ENCODE results near the gene SEMA6A. TPM values are rescaled to one million over a fixed set of nuclear protein-coding genes. Genes with fewer than 3 reads are reported as not detected.

SEMA6A gene
- total RNA-seq, 1 donor from 2014 or later = 89.9 TPM

GRCh38 chr5:116600876-116601275 is 26.3 kb upstream of the SEMA6A start:
- Mint-ChIP-seq H3K27me3 (no peaks in the 10 kb centered on the region), H3K36me3 (ENCODE audit: insufficient read depth) (no peaks in the 10 kb centered on the region), H3K4me1 (ENCODE audit: low read depth) (no peaks in the 10 kb centered on the region), H3K4me3 (ENCODE audit: low read depth) (no peak overlapping the region), H3K27ac (no peak overlapping the region), H3K9me3 (ENCODE audit: low read depth) (no peaks in the 10 kb centered on the region)
- no peak for DNase-seq (ENCODE audit: low spot score, unreplicated experiment)
- TF ChIP-seq, protein P1, sequence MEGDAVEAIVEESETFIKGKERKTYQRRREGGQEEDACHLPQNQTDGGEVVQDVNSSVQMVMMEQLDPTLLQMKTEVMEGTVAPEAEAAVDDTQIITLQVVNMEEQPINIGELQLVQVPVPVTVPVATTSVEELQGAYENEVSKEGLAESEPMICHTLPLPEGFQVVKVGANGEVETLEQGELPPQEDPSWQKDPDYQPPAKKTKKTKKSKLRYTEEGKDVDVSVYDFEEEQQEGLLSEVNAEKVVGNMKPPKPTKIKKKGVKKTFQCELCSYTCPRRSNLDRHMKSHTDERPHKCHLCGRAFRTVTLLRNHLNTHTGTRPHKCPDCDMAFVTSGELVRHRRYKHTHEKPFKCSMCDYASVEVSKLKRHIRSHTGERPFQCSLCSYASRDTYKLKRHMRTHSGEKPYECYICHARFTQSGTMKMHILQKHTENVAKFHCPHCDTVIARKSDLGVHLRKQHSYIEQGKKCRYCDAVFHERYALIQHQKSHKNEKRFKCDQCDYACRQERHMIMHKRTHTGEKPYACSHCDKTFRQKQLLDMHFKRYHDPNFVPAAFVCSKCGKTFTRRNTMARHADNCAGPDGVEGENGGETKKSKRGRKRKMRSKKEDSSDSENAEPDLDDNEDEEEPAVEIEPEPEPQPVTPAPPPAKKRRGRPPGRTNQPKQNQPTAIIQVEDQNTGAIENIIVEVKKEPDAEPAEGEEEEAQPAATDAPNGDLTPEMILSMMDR (IDR thresholded peaks at IDR 0.05; ENCODE audit: unreplicated experiment) = no peak

- DNase-seq (ENCODE audit: low spot score, unreplicated experiment) = no peak
- Mint-ChIP-seq H3K27ac (no peak overlapping the region), H3K36me3 (ENCODE audit: insufficient read depth) (no peaks in the 10 kb centered on the region), H3K4me3 (ENCODE audit: low read depth) (no peak overlapping the region), H3K4me1 (ENCODE audit: low read depth) (no peaks in the 10 kb centered on the region), H3K27me3 (no peaks in the 10 kb centered on the region), H3K9me3 (ENCODE audit: low read depth) (no peaks in the 10 kb centered on the region)
- TF ChIP-seq, protein P1 (IDR thresholded peaks at IDR 0.05; ENCODE audit: unreplicated experiment) = no peak
Observed at GRCh38 chr5:116598911-116599310, 24.3 kb upstream of the SEMA6A start.

DNA sequence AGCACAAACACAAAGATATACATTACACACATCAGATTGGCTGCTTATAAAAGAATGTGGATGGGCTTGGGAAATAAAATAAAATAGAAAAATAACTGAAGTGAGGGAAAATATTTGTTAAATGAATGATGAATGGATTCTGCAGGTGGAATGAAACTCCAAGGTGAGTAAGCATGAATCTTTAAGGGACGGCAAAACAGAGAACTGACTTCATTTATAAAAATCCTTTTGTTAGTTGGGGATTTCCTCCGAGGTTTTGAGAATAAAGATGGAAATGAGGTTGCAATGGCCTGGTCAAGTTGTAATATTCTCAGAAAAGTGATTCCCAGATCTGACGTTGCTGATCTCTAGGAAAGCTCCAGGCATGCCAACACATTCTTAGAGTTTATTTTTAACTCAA is 20.9 kb upstream of the SEMA6A start:
- no peak overlapping the region for H3K27ac Mint-ChIP-seq
- no peak for DNase-seq (ENCODE audit: low spot score, unreplicated experiment)
- H3K9me3 Mint-ChIP-seq (ENCODE audit: low read depth) = peaks cover 3% of the 10 kb centered on the region
- TF ChIP-seq, protein P1 (IDR thresholded peaks at IDR 0.05; ENCODE audit: unreplicated experiment) = no peak
- no peaks in the 10 kb centered on the region for H3K27me3 Mint-ChIP-seq
- H3K4me3 Mint-ChIP-seq (ENCODE audit: low read depth) = no peak overlapping the region
- H3K4me1 Mint-ChIP-seq (ENCODE audit: low read depth) = no peaks in the 10 kb centered on the region
- H3K36me3 Mint-ChIP-seq (ENCODE audit: insufficient read depth) = no peaks in the 10 kb centered on the region

- no peaks in the 10 kb centered on the region for H3K4me1 Mint-ChIP-seq (ENCODE audit: low read depth)
- DNase-seq (ENCODE audit: low spot score, unreplicated experiment) = no peak
- H3K27ac Mint-ChIP-seq = no peak overlapping the region
- no peak overlapping the region for H3K4me3 Mint-ChIP-seq (ENCODE audit: low read depth)
- TF ChIP-seq, protein P1 (IDR thresholded peaks at IDR 0.05; ENCODE audit: unreplicated experiment) = no peak
- H3K9me3 Mint-ChIP-seq (ENCODE audit: low read depth) = peaks cover 3% of the 10 kb centered on the region
- no peaks in the 10 kb centered on the region for H3K36me3 Mint-ChIP-seq (ENCODE audit: insufficient read depth)
- no peaks in the 10 kb centered on the region for H3K27me3 Mint-ChIP-seq
Observed at GRCh38 chr5:116593340-116593739, 18.7 kb upstream of the SEMA6A start.

- Mint-ChIP-seq H3K27ac (no peak overlapping the region), H3K9me3 (ENCODE audit: low read depth) (no peaks in the 10 kb centered on the region), H3K36me3 (ENCODE audit: insufficient read depth) (no peaks in the 10 kb centered on the region), H3K27me3 (peaks cover 22% of the 10 kb centered on the region), H3K4me3 (ENCODE audit: low read depth) (no peak overlapping the region), H3K4me1 (ENCODE audit: low read depth) (no peaks in the 10 kb centered on the region)
- no peak for DNase-seq (ENCODE audit: low spot score, unreplicated experiment)
- TF ChIP-seq, protein P1 (IDR thresholded peaks at IDR 0.05; ENCODE audit: unreplicated experiment) = no peak
Observed at GRCh38 chr5:116585227-116585626, 10.6 kb upstream of the SEMA6A start.

All from progenitor cell of endocrine pancreas (in vitro differentiated cells).